Neural cell (in vitro differentiated cells): ENCODE measurements around the gene VAV3. TPM values are rescaled to one million over a fixed set of nuclear protein-coding genes. Genes with fewer than 3 reads are reported as not detected.

Experiments
- H2AFZ ChIP-seq: fragments of 200-600, 300-800 bp; sonication (generic), shearing (Covaris generic); 2 replicates; pipeline ENCODE4 v1.6.0; 2014; ENCODE audit warnings: low read depth, mild to moderate bottlenecking, antibody characterized with exemption, low read length, moderate library complexity
- H3F3A ChIP-seq: fragments of 200-600 bp; shearing (Covaris generic); 2 replicates; pipeline ENCODE4 v1.6.1; 2016; ENCODE audit warnings: mild to moderate bottlenecking, moderate library complexity, mixed read lengths, antibody characterized with exemption, low read length; ENCODE audit not compliant: insufficient read depth, poor library complexity, severe bottlenecking
- H3K27ac ChIP-seq: fragments of 200-600, 300-800 bp; sonication (generic), shearing (Covaris generic); 2 replicates; pipeline ENCODE4 v1.5.1; 2014; ENCODE audit warnings: mild to moderate bottlenecking, low read length, moderate library complexity
- H3K27me3 ChIP-seq: fragments of 300-800, 200-600 bp; sonication (generic), shearing (Covaris generic); 2 replicates; pipeline ENCODE4 v1.6.0; 2014; ENCODE audit warnings: mild to moderate bottlenecking, low read depth, low read length, moderate library complexity; ENCODE audit not compliant: insufficient read depth
- H3K36me3 ChIP-seq: fragments of 300-800, 200-600 bp; sonication (generic), shearing (Covaris generic); 2 replicates; pipeline ENCODE4 v1.5.1; 2014; ENCODE audit warnings: mild to moderate bottlenecking, antibody characterized with exemption, low read length, moderate library complexity; ENCODE audit not compliant: insufficient read depth
- H3K4me2 ChIP-seq: fragments of 300-800, 200-600 bp; sonication (generic), shearing (Covaris generic); 2 replicates; pipeline ENCODE4 v1.6.0; 2014; ENCODE audit warnings: mild to moderate bottlenecking, low read length
- H3K4me3 ChIP-seq: fragments of 300-800, 200-600 bp; sonication (generic), shearing (Covaris generic); 2 replicates; pipeline ENCODE4 v1.5.1; 2014; ENCODE audit warnings: mild to moderate bottlenecking, low read length, moderate library complexity
- H3K79me2 ChIP-seq: fragments of 200-600 bp; shearing (Covaris generic); replicated peaks from 2 replicates; pipeline ENCODE4 v1.6.0; 2014; ENCODE audit warnings: mild to moderate bottlenecking, low read length, moderate library complexity; ENCODE audit not compliant: insufficient read depth
- H3K9ac ChIP-seq: fragments of 300-800, 200-600 bp; sonication (generic), shearing (Covaris generic); 2 replicates; pipeline ENCODE4 v1.6.1; 2016; ENCODE audit warnings: mild to moderate bottlenecking, low read length, mixed read lengths
- H3K9me2 ChIP-seq: fragments of 200-600 bp; shearing (Covaris generic); 2 replicates; pipeline ENCODE4 v1.6.1; 2016; ENCODE audit warnings: mild to moderate bottlenecking, low read length, mixed read lengths; ENCODE audit not compliant: insufficient read depth
- H3K9me3 ChIP-seq: fragments of 200-600, 300-800 bp; sonication (generic), shearing (Covaris generic); 2 replicates; pipeline ENCODE4 v1.6.1; 2016; ENCODE audit warnings: mild to moderate bottlenecking, mixed run types, low read length, moderate library complexity, mixed read lengths
- H4K20me1 ChIP-seq: fragments of 200-600 bp; shearing (Covaris generic); 2 replicates; pipeline ENCODE4 v1.6.1; 2016; ENCODE audit warnings: mild to moderate bottlenecking, mixed run types; ENCODE audit not compliant: insufficient read depth
- EP300 ChIP-seq: fragments of 450-650 bp; conservative IDR thresholded peaks from 2 replicates; pipeline ENCODE4 v1.6.1; 2014; ENCODE audit warnings: antibody characterized with exemption, mild to moderate bottlenecking, moderate library complexity; ENCODE audit not compliant: poor library complexity, severe bottlenecking
- EZH2 ChIP-seq: fragments of 200-600, 300-800 bp; shearing (Covaris generic), sonication (generic); IDR thresholded peaks from 2 replicates; pipeline ENCODE4 v1.6.1; 2014; ENCODE audit warnings: antibody characterized with exemption, low read length, borderline replicate concordance, mild to moderate bottlenecking; ENCODE audit not compliant: insufficient read depth, poor library complexity, severe bottlenecking
- MXI1 ChIP-seq: fragments of 450-650 bp; conservative IDR thresholded peaks from 2 replicates; pipeline ENCODE4 v1.6.1; 2014; ENCODE audit warnings: antibody characterized with exemption, mild to moderate bottlenecking; ENCODE audit not compliant: poor library complexity, severe bottlenecking
- POLR2AphosphoS5 ChIP-seq: IDR thresholded peaks from 2 replicates; pipeline ENCODE4 v1.6.1; 2012
- RAD21 ChIP-seq: fragments of 450-650 bp; conservative IDR thresholded peaks from 2 replicates; pipeline ENCODE4 v1.6.1; 2014; ENCODE audit warnings: antibody characterized with exemption, mild to moderate bottlenecking, moderate library complexity
- REST ChIP-seq: IDR thresholded peaks from 2 replicates; pipeline ENCODE4 v1.6.1; 2012; ENCODE audit warnings: borderline replicate concordance
- SMC3 ChIP-seq: fragments of 450-650 bp; conservative IDR thresholded peaks from 2 replicates; pipeline ENCODE4 v1.6.1; 2014; ENCODE audit warnings: antibody characterized with exemption, mild to moderate bottlenecking, moderate library complexity; ENCODE audit not compliant: poor library complexity
- TAF1 ChIP-seq: IDR thresholded peaks from 2 replicates; pipeline ENCODE4 v1.6.1; 2012; ENCODE audit warnings: low read depth
- polyA plus RNA-seq: library from polyadenylated mRNA; depleted of rRNA; stranded (reverse); fragments of >200 nt; gene quantifications from 2 replicates; pipeline ENCODE4 v1.2.3, GENCODE V29; 2014
- TF ChIP-seq, protein P1 (sequence below): fragments of 450-650 bp; IDR thresholded peaks from 2 replicates; pipeline ENCODE4 v1.5.1; 2014; ENCODE audit warnings: antibody characterized with exemption, mild to moderate bottlenecking, moderate library complexity; ENCODE audit not compliant: poor library complexity, severe bottlenecking

Gene VAV3
- polyA plus RNA-seq, 1 donor from 2014 or later, result 7.6 TPM

GRCh38 chr1:107835151-107835670 is 129.8 kb downstream of the VAV3 start:
- no peaks in the 10 kb centered on the region for H3K9me3 ChIP-seq
- no peaks in the 10 kb centered on the region for H3K36me3 ChIP-seq
- no peak overlapping the region for H3K27ac ChIP-seq
- H3K79me2 ChIP-seq, result no peaks in the 10 kb centered on the region
- H3K9me2 ChIP-seq, result no peaks in the 10 kb centered on the region
- H4K20me1 ChIP-seq, result no peaks in the 10 kb centered on the region
- TF ChIP-seq REST, result no peak
- no peak for TF ChIP-seq SMC3
- TF ChIP-seq MXI1, result no peak
- TF ChIP-seq RAD21, result no peak
- no peak for TF ChIP-seq EP300
- no peak for TF ChIP-seq EZH2
- no peak for TF ChIP-seq TAF1
- no peak for TF ChIP-seq POLR2AphosphoS5
- TF ChIP-seq, protein P1, sequence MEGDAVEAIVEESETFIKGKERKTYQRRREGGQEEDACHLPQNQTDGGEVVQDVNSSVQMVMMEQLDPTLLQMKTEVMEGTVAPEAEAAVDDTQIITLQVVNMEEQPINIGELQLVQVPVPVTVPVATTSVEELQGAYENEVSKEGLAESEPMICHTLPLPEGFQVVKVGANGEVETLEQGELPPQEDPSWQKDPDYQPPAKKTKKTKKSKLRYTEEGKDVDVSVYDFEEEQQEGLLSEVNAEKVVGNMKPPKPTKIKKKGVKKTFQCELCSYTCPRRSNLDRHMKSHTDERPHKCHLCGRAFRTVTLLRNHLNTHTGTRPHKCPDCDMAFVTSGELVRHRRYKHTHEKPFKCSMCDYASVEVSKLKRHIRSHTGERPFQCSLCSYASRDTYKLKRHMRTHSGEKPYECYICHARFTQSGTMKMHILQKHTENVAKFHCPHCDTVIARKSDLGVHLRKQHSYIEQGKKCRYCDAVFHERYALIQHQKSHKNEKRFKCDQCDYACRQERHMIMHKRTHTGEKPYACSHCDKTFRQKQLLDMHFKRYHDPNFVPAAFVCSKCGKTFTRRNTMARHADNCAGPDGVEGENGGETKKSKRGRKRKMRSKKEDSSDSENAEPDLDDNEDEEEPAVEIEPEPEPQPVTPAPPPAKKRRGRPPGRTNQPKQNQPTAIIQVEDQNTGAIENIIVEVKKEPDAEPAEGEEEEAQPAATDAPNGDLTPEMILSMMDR, result no peak
- H3F3A ChIP-seq, result no peaks in the 10 kb centered on the region
- H3K27me3 ChIP-seq, result no peaks in the 10 kb centered on the region
- no peak overlapping the region for H3K4me3 ChIP-seq
- H3K9ac ChIP-seq, result no peak overlapping the region
- no peak overlapping the region for H3K4me2 ChIP-seq
- no peak overlapping the region for H2AFZ ChIP-seq

DNA sequence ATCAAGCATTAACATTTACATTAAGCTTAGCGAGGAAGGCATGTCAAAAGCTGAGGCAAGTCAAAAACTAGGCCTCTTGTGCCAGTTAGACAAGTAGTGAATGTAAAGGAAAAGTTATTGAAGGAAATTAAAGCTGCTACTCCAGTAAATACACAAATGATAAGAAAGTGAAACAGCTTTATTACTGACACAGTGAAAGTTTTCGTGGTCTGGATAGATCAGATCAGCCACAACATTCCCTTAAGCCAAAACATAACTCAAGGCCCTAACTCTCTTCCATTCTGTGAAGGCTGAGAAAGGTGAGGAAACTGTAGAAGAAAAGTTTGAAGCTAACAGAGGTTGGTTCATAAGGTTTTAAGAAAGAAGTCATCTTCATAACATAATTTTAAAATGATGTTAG is 131.9 kb downstream of the VAV3 start:
- H3K9me2 ChIP-seq, result no peaks in the 10 kb centered on the region
- H4K20me1 ChIP-seq, result no peaks in the 10 kb centered on the region
- no peak overlapping the region for H3K4me3 ChIP-seq
- H3K27me3 ChIP-seq, result no peaks in the 10 kb centered on the region
- H3F3A ChIP-seq, result no peaks in the 10 kb centered on the region
- TF ChIP-seq SMC3 (no peak), MXI1 (no peak), POLR2AphosphoS5 (no peak), EZH2 (no peak), REST (no peak), EP300 (no peak), TAF1 (no peak), RAD21 (no peak)
- TF ChIP-seq, protein P1, result no peak
- H3K79me2 ChIP-seq, result no peaks in the 10 kb centered on the region
- no peak overlapping the region for H3K9ac ChIP-seq
- no peak overlapping the region for H3K27ac ChIP-seq
- H3K9me3 ChIP-seq, result no peaks in the 10 kb centered on the region
- H3K36me3 ChIP-seq, result no peaks in the 10 kb centered on the region
- H2AFZ ChIP-seq, result no peak overlapping the region
- no peak overlapping the region for H3K4me2 ChIP-seq
